ENCODE results near the gene FBXW8. TPM values are rescaled to one million over a fixed set of nuclear protein-coding genes. Genes with fewer than 3 reads are reported as not detected.

Gene FBXW8
- total RNA-seq, 1 experiment from 2014 or later = 24.2 TPM

- Mint-ChIP-seq H3K9me3 (ENCODE audit: unreplicated experiment) (no peaks in the 10 kb centered on the region), H3K4me1 (ENCODE audit: insufficient read depth, unreplicated experiment) (no peaks in the 10 kb centered on the region), H3K36me3 (ENCODE audit: insufficient read depth, unreplicated experiment) (peaks cover 18% of the 10 kb centered on the region), H3K4me3 (ENCODE audit: unreplicated experiment) (no peak overlapping the region), H3K27ac (ENCODE audit: low read depth, unreplicated experiment) (peak overlapping the region; percentile 31), H3K27me3 (ENCODE audit: insufficient read depth, unreplicated experiment) (no peaks in the 10 kb centered on the region)
- CTCF ChIA-PET = interaction anchor here (0.6 to 1.2 kb wide), 2 partner anchors 8 to 118 kb away, joined by 3 read pairs; no protein-coding TSS in a partner anchor
- intact Hi-C loops (cut with micrococcal nuclease) = no loop called here
- POLR2A ChIA-PET = no interaction called here
- no TSS peak for BruUV-seq (replicated peaks)
- DNase-seq (ENCODE audit: unreplicated experiment) = no peak
- TF ChIP-seq CTCF (IDR thresholded peaks at IDR 0.05; ENCODE audit: unreplicated experiment) = no peak
These were observed 122.9 kb downstream of the FBXW8 start for GRCh38 chr12:117033382-117034221.

- POLR2A ChIA-PET = no interaction called here
- no peak for TF ChIP-seq CTCF (IDR thresholded peaks at IDR 0.05; ENCODE audit: unreplicated experiment)
- H3K4me1 Mint-ChIP-seq (ENCODE audit: insufficient read depth, unreplicated experiment) = no peaks in the 10 kb centered on the region
- intact Hi-C loops (cut with micrococcal nuclease) = no loop called here
- H3K36me3 Mint-ChIP-seq (ENCODE audit: insufficient read depth, unreplicated experiment) = peaks cover 18% of the 10 kb centered on the region
- H3K9me3 Mint-ChIP-seq (ENCODE audit: unreplicated experiment) = no peaks in the 10 kb centered on the region
- CTCF ChIA-PET = interaction anchor here (1.2 kb wide), 1 partner anchor 9 kb away, joined by 3 read pairs; no protein-coding TSS in a partner anchor
- no peak overlapping the region for H3K4me3 Mint-ChIP-seq (ENCODE audit: unreplicated experiment)
- TSS peak; percentile 18 for BruUV-seq (replicated peaks)
- no peak for DNase-seq (ENCODE audit: unreplicated experiment)
- H3K27me3 Mint-ChIP-seq (ENCODE audit: insufficient read depth, unreplicated experiment) = no peaks in the 10 kb centered on the region
- H3K27ac Mint-ChIP-seq (ENCODE audit: low read depth, unreplicated experiment) = no peak overlapping the region
These were observed 123.5 kb downstream of the FBXW8 start for GRCh38 chr12:117034249-117034648.

GRCh38 chr12:117034701-117035151, 124.0 kb downstream of the FBXW8 start:
- ChIA-PET POLR2A (no interaction called here), CTCF (interaction anchor here (1.2 kb wide), 1 partner anchor 9 kb away, joined by 3 read pairs; no protein-coding TSS in a partner anchor)
- no peaks in the 10 kb centered on the region for H3K9me3 Mint-ChIP-seq (ENCODE audit: unreplicated experiment)
- BruUV-seq (replicated peaks) = no TSS peak
- peaks cover 14% of the 10 kb centered on the region for H3K36me3 Mint-ChIP-seq (ENCODE audit: insufficient read depth, unreplicated experiment)
- no peak overlapping the region for H3K4me3 Mint-ChIP-seq (ENCODE audit: unreplicated experiment)
- no peaks in the 10 kb centered on the region for H3K27me3 Mint-ChIP-seq (ENCODE audit: insufficient read depth, unreplicated experiment)
- H3K4me1 Mint-ChIP-seq (ENCODE audit: insufficient read depth, unreplicated experiment) = no peaks in the 10 kb centered on the region
- H3K27ac Mint-ChIP-seq (ENCODE audit: low read depth, unreplicated experiment) = no peak overlapping the region
- no peak for DNase-seq (ENCODE audit: unreplicated experiment)
- TF ChIP-seq CTCF (IDR thresholded peaks at IDR 0.05; ENCODE audit: unreplicated experiment) = no peak
- intact Hi-C loops (cut with micrococcal nuclease) = no loop called here

- CTCF ChIA-PET = interaction anchor here (0.6 to 0.9 kb wide), 2 partner anchors 10 to 1563 kb away, joined by 4 to 7 read pairs; no protein-coding TSS in a partner anchor
- peaks cover 9% of the 10 kb centered on the region for H3K36me3 Mint-ChIP-seq (ENCODE audit: insufficient read depth, unreplicated experiment)
- intact Hi-C loops (cut with micrococcal nuclease) = no loop called here
These were observed 124.5 kb downstream of the FBXW8 start for GRCh38 chr12:117035287-117035686.

More at GRCh38 chr12:117035287-117035686, 124.5 kb downstream of the FBXW8 start:
- DNase-seq (ENCODE audit: unreplicated experiment) = no peak
- BruUV-seq (replicated peaks) = no TSS peak
- no peaks in the 10 kb centered on the region for H3K27me3 Mint-ChIP-seq (ENCODE audit: insufficient read depth, unreplicated experiment)
- POLR2A ChIA-PET = interaction anchor here (0.6 kb wide), 1 partner anchor 9 kb away, joined by 3 read pairs; no protein-coding TSS in a partner anchor
- H3K9me3 Mint-ChIP-seq (ENCODE audit: unreplicated experiment) = no peaks in the 10 kb centered on the region
- H3K27ac Mint-ChIP-seq (ENCODE audit: low read depth, unreplicated experiment) = no peak overlapping the region
- no peaks in the 10 kb centered on the region for H3K4me1 Mint-ChIP-seq (ENCODE audit: insufficient read depth, unreplicated experiment)
- H3K4me3 Mint-ChIP-seq (ENCODE audit: unreplicated experiment) = no peak overlapping the region
- no peak for TF ChIP-seq CTCF (IDR thresholded peaks at IDR 0.05; ENCODE audit: unreplicated experiment)

Data from MCF 10A (cell line).